IPS-15b (cell line): ENCODE results near the gene ERCC2.
"Not testable (repeated sequence)": the region's sequence is repeated elsewhere in the genome, so short reads cannot be mapped to it uniquely, and the experiment has no call there.

Experiments used
- H3K27me3 ChIP-seq: one replicate; pipeline ENCODE4 v1.6.1; 2013; ENCODE audit warnings: low read length; ENCODE audit not compliant: control insufficient read depth, insufficient read depth
- H3K36me3 ChIP-seq: one replicate; pipeline ENCODE4 v1.6.1; 2013; ENCODE audit warnings: low read length; ENCODE audit not compliant: control insufficient read depth, insufficient read depth
- H3K4me1 ChIP-seq: one replicate; pipeline ENCODE4 v1.6.1; 2013; ENCODE audit warnings: mild to moderate bottlenecking, low read length; ENCODE audit not compliant: control insufficient read depth, insufficient read depth
- H3K4me3 ChIP-seq: one replicate; pipeline ENCODE4 v1.5.1; 2013; ENCODE audit warnings: low read depth, low read length
- H3K9ac ChIP-seq: one replicate; pipeline ENCODE4 v1.6.1; 2013; ENCODE audit warnings: low read depth, mild to moderate bottlenecking, low read length
- H3K9me3 ChIP-seq: one replicate; pipeline ENCODE4 v1.6.1; 2013; ENCODE audit warnings: mild to moderate bottlenecking, low read length; ENCODE audit not compliant: control insufficient read depth, insufficient read depth

ERCC2 gene

DNA sequence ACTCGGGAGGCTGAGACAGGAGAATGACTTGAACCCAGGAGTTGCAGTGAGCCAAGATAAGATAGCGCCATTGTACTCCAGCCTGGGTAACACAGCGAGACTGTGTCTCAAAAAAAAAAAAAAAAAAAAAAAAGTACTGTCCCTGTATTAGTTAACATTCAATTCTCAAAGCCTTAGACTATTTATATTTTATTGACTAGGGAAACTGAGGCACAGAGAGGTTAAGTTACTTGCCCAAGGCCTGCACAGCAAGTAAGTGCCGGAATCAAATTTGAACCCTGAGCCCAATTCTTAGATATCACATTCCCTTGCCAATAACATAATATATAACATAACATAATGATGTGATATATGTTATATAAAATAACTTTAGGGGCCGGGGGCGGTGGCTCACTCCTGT is 30.7 kb downstream of the ERCC2 start:
- Histone ChIP-seq H3K4me3 (no peak overlapping the region), H3K27me3 (peaks cover 17% of the 10 kb centered on the region), H3K36me3 (no peaks in the 10 kb centered on the region), H3K4me1 (no peaks in the 10 kb centered on the region), H3K9ac (no peak overlapping the region), H3K9me3 (no peaks in the 10 kb centered on the region)

DNA sequence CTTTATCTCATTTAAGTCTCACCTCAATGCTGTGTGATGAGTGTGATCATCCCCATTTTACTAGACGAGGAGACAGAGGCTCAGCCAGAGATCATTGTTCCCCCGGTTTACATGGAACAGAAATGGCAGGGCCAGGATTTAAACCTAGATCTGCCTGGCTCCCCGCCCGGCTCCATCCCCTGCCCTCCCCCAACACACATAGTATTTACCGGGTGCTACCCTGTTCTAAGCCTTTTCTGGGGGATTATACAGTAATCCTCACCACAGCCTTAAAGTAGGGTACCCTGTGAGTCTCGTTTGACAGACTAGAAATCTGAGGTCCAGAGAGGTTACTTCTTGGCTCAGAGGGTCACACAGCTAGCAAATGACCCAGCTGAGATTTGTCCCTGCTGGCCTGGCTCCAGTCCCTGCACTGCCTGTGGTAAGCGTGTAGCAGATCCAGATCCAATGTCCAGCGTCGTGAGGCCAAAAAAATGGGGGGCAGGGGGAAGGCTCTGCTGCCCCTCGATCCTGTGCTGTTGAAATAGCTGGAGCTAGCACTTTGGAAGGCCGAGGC is 33.6 kb downstream of the ERCC2 start:
- H3K27me3 ChIP-seq: peaks cover 9% of the 10 kb centered on the region
- H3K9me3 ChIP-seq: no peaks in the 10 kb centered on the region
- no peak overlapping the region for H3K9ac ChIP-seq
- H3K36me3 ChIP-seq: no peaks in the 10 kb centered on the region
- no peaks in the 10 kb centered on the region for H3K4me1 ChIP-seq
- H3K4me3 ChIP-seq: no peak overlapping the region

DNA sequence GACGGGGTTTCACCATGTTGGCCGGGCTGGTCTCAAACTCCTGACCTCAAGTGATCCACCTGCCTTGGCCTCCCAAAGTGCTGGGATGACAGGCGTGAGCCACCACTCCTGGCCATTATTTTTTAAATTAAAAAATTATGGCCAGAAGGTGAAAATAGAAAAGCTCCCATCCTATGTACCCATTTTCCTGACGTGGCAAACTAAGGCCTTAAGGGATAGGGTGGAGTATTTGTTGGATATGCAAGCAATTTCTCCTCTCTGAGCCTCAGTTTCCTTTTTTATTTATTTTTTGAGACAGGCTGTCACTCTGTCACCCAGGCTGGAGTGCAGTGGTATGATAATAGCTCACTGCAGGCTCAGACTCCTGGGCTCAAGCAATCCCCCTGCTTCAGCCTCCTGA is 35.5 kb downstream of the ERCC2 start:
- H3K9me3 ChIP-seq, H3K36me3 ChIP-seq, H3K9ac ChIP-seq, H3K27me3 ChIP-seq, H3K4me3 ChIP-seq, H3K4me1 ChIP-seq: not testable (repeated sequence)

DNA sequence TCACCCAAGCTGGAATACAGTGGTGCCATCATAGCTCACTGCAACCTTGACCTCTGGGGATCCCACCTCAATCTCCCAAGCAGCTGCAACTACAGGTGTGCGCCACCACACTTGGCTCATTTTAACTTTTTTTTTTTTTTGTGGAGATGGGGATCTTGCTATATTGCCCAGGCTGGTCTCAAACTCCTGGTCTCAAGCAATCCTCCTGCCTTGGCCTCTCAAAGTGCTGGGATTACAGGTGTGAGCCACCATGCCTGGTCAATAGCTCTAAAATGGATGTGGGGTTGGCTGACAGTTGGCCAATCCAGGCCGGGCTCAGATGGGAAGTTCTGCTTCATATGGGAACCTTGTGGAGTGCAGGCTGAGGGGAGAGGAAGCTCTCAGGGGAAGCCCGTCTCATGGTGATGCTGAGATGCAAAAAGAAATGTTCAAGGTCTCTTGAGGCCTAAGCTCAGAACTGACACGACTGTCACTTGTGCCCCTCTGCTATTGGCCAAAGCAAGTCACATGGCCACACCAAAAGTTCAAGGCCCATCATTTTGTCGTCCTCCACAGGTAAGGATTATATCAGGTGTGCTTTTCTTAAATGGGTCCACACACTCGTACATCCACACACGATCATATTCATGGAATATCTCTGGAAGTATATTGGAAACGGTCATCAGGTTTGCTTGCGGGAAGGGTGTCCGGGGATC is 36.6 kb downstream of the ERCC2 start:
- H3K9ac ChIP-seq: no peak overlapping the region
- no peaks in the 10 kb centered on the region for H3K27me3 ChIP-seq
- H3K4me3 ChIP-seq: no peak overlapping the region
- H3K4me1 ChIP-seq: no peaks in the 10 kb centered on the region
- no peaks in the 10 kb centered on the region for H3K9me3 ChIP-seq
- H3K36me3 ChIP-seq: no peaks in the 10 kb centered on the region

DNA sequence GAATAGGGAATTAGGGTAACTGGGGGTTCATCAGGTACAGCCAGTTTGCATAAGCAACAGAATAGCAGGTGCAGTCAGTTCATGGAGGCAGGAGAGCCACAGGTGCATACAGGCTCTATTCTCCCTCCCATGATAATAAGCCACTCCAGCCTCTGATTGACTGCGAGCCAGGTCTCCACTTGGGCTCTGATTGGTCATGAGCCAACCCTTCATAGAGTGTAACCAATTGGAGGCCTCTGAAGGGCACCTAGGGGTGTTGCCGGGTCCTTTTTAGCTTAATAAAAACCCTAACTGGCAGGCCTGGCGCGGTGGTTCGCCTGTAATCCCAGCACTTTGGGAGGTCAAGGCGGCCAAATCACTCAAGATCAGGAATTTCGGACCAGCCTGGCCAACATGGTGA is 39.0 kb downstream of the ERCC2 start:
- Histone ChIP-seq H3K36me3 (peaks cover 2% of the 10 kb centered on the region), H3K9me3 (no peaks in the 10 kb centered on the region), H3K9ac (no peak overlapping the region), H3K27me3 (peaks cover 3% of the 10 kb centered on the region), H3K4me3 (no peak overlapping the region), H3K4me1 (no peaks in the 10 kb centered on the region)

DNA sequence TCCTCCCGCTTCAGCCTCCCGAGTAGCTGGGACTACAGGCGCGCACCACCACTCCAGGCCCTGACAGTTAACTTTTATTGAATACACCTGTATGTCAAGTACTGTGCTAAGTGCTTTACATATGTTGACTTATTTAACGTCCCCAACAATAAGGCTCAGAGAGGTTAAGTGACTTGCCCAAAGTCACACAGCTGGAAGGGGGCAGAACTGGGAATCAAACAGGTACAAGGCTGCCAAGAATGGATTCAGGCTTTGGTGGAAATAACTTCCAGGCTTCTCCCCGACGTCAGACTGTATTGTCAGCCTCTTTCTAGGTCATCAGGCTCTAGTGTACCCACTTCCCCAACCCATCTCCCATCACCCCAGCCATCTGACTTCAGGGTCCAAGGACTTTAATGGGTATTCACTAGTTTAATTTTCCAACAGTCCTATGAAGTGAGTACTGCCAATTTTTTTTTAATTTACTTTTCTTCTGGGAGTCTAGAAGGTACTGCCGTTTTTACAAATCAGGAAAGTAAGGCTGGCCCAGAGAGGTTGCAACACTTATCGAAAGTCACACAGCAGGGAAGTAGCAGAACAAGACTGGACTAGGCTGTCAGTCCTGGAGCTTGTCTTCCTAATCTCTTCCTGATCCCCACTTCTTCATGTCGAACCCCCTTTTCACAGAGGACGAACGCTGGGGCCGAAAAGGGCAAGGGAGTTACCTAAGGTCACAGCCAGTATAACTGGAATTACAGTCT is 42.8 kb downstream of the ERCC2 start:
- no peak overlapping the region for H3K9ac ChIP-seq
- H3K27me3 ChIP-seq: peaks cover 7% of the 10 kb centered on the region
- no peaks in the 10 kb centered on the region for H3K9me3 ChIP-seq
- no peak overlapping the region for H3K4me3 ChIP-seq
- H3K36me3 ChIP-seq: peaks cover 2% of the 10 kb centered on the region
- peaks cover 2% of the 10 kb centered on the region for H3K4me1 ChIP-seq

DNA sequence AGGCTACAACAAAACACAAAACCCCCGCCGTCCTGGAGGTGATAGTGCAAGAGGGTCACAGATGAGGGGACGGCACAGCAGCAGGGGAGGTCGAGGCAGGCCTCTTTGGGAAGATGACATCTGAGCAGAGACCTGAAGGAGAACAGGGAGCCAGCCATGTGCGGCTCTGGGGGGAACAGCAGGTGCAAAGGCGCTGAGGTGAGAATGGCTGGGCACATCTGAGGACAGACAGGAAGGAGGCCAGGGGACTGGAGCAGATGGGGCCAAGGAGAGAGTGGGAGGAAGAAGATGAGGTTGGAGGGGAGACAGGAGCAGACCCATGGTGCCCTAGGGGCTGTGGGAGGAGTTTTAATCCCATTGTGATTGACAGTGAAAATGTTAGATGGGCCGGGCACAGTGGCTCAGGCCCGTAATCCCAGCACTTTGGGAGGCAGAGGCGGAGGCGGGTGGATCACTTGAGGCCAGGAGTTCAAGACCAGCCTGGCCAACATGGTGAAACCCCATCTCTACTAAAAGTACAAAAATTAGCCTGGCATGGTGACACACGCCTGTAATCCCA is 45.9 kb downstream of the ERCC2 start:
- H3K9ac ChIP-seq: no peak overlapping the region
- H3K4me3 ChIP-seq: peak overlapping the region; percentile 49

DNA sequence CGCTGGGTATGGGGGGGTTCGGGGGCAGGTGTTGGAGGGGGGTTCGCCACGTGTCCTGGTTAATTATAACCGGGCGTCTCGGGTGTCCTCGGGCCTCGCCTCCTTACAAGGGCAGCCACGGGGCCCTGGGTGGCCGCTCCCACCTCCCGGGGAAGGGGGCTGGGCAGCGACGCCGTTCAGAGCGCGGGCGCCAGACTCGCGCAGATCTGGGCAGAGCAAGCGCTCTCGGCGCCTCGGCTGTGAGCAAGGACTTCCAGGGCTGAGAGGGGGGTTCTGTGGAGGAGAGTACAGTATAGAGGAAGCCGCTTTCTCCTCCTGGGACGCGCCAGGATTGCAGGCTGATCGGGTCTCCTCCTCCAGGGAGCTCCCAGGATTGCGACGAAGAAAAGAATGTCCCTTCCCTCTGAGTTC is 46.7 kb downstream of the ERCC2 start:
- Histone ChIP-seq H3K36me3 (peaks cover 2% of the 10 kb centered on the region), H3K9ac (peak overlapping the region; percentile 56), H3K4me3 (peak overlapping the region; percentile 49), H3K4me1 (peaks cover 2% of the 10 kb centered on the region), H3K9me3 (no peaks in the 10 kb centered on the region), H3K27me3 (peaks cover 7% of the 10 kb centered on the region)

More for the DNA sequence above, 45.9 kb downstream of the ERCC2 start:
- H3K9me3 ChIP-seq: no peaks in the 10 kb centered on the region
- peaks cover 2% of the 10 kb centered on the region for H3K4me1 ChIP-seq
- H3K27me3 ChIP-seq: peaks cover 7% of the 10 kb centered on the region
- H3K36me3 ChIP-seq: peaks cover 2% of the 10 kb centered on the region

DNA sequence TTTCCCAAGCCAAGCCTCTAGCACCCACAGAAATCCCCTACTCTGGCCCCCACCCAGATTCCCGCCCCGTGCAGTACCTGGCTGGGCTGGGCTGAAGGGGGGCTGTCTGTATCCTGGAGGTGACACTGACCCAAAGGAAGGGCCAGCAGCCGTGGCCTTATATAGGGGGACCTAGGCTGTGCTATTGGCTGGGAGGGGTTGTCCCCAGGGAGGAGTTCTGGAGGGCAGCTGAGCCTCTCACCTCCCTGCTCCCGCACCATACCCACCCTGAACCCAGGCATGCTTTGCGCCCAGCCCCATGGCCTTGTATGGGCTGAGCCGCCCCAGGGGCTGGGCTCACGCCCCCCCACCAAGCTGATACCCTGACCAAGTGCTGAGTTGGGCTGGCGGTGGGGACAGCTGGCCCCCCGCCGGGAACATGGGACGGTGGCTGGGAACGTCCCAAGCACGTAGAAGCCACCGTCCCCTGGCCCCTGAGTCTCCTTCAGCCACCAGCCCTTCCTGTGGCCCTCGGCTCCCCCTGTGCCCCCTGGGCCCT is 47.6 kb downstream of the ERCC2 start, which contains the start of gene CKM:
Gene CKM, minus strand, starts transcription at position 132 of the 538 bp plus-strand sequence. CDS start 3,162 bp downstream, outside the sequence.
- Histone ChIP-seq H3K9ac (peak within 1 kb of the TSS; percentile 56), H3K9me3 (no peaks in the 10 kb centered on the region), H3K4me1 (peaks cover 2% of the 10 kb centered on the region), H3K36me3 (peaks cover 2% of the 10 kb centered on the region), H3K4me3 (peak within 1 kb of the TSS; percentile 49), H3K27me3 (peaks cover 4% of the 10 kb centered on the region)

DNA sequence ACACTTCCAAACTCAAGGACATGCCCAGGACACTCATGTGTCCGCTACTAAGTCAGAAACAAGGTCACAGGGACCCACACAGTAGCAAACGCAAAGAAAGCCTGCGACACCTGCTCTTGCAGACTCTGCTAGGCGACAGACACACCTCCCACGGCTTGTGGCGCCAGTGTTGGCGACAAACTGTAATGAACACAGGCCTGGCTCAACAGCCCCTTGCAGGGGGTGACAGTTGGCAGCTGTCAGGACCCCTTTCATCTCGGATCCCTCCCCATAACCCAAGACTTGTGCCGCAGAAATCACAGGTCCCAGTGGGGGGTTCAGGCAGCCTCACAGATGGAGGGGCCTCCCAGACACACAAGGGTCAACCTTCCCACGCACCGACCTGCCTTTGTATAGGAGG is 48.1 kb downstream of the ERCC2 start:
- peaks cover 4% of the 10 kb centered on the region for H3K27me3 ChIP-seq
- no peak overlapping the region for H3K4me3 ChIP-seq
- no peaks in the 10 kb centered on the region for H3K9me3 ChIP-seq
- peaks cover 2% of the 10 kb centered on the region for H3K36me3 ChIP-seq
- no peak overlapping the region for H3K9ac ChIP-seq
- peaks cover 2% of the 10 kb centered on the region for H3K4me1 ChIP-seq

DNA sequence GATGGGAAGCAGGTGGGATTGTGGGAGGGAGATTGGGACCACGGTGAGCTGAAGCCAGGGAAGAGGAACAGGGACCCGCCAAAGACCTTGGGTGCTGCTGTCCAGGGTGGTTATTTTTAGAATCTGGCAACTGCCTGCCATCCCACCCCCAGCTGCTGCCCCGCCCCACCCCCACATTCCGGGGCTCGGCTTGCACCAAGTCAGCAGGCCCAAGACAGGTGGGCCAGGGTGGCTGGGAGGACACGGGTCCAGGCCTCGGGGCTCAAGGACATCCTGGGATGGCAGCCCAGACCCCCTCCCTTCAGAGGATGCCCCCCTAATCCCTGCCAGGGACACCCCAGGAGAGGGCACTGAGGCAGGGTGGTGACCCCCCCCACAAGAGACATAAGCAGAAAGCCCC is 48.5 kb downstream of the ERCC2 start:
- no peak overlapping the region for H3K9ac ChIP-seq
- no peak overlapping the region for H3K4me3 ChIP-seq
- peaks cover 2% of the 10 kb centered on the region for H3K4me1 ChIP-seq
- H3K27me3 ChIP-seq: peaks cover 4% of the 10 kb centered on the region
- H3K36me3 ChIP-seq: peaks cover 2% of the 10 kb centered on the region
- no peaks in the 10 kb centered on the region for H3K9me3 ChIP-seq
